Gastrocnemius medialis (tissue), 4 donors: ENCODE results near the gene ATP2A2.

ENCODE experiments used
- CTCF ChIP-seq, 5 experiments: fragments of 450-650 bp in 3 of 5; fragments of 200-600 bp in 2 of 5; sonication (generic) in 2 of 5; IDR thresholded peaks in 4 of 5; conservative IDR thresholded peaks in 1 of 5; 1 replicate in 4 of 5; 2 replicates in 1 of 5; pipeline ENCODE4 v1.5.1; 2016 to 2019; ENCODE audit warnings: antibody characterized with exemption in 5 of 5, mild to moderate bottlenecking in 3 of 5, moderate library complexity in 3 of 5
- POLR2A ChIP-seq, 2 donors: fragments of 450-650 bp; IDR thresholded peaks; one replicate each; pipeline ENCODE4 v1.6.1; 2017; ENCODE audit warnings: antibody characterized with exemption in 2 of 2, mild to moderate bottlenecking in 2 of 2, moderate library complexity in 2 of 2

- TF ChIP-seq CTCF (IDR thresholded peaks at IDR 0.05 in 4 of 5, conservative IDR thresholded peaks at IDR 0.05 in 1 of 5) (no peak), POLR2A (IDR thresholded peaks at IDR 0.05) (no peak)
Observed at GRCh38 chr12:110371408-110372055, 90.5 kb downstream of the ATP2A2 start.
